Stimulated activated CD4-positive, alpha-beta T cell treated with anti-CD3 and anti-CD28 coated beads, TNF-alpha, amount 100 ng/mL, for 1 hour (primary cell): ENCODE data around the gene BCL7A.
"Not testable (repeated sequence)": the region's sequence is repeated elsewhere in the genome, so short reads cannot be mapped to it uniquely, and the experiment has no call there.

Experiments
- DNase-seq, 3 donors: peaks; one replicate each; pipeline ENCODE4 v3.0.0-alpha.2; 2020; ENCODE audit warnings: low read depth in 3 of 3, low spot score in 1 of 3

BCL7A gene

DNA sequence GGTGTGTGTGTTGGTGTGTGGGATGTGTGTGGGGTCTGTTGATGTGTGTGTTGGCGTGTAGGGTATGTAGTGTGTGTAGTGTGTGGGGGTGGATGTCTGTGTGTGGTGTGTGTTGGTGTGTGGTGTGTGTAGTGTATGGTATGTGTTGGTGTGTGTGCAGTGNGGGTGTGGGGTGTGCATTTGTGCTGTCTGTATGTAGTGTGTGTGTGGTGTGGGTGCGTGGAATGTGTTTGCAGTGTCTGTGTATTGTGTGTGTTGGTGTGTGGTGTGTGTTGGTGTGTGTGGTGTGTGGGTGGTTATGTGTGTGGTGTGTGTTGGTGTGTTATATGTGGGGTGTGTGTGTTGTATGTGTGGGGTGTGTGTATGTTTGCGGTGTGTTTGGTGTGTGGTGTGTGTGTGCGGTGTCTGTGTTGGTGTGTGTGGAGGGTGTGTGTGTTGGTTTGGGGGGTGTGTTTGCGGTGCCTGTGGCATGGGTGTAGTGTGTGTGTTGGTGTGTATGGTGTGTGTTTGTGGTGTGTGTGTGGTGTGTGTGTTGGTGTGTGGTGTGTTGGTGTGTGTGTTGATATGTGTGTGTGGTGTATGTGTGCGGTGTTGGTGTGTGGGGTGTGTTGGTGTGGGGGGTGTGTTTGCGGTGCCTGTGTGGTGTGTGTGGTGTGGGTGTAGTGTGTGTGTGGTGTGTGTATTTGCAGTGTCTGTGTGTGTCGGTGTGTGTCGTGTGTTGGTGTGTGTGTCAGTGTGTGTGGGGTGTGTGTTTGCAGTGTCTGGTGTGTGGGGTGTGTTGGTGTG lies 71.6 kb downstream of the BCL7A start:
- DNase-seq, result no peak

GRCh38 chr12:122094137-122094734 lies 72.6 kb downstream of the BCL7A start:
- no peak for DNase-seq

GRCh38 chr12:122094735-122095631 lies 73.3 kb downstream of the BCL7A start:
- DNase-seq, result no peak

GRCh38 chr12:122096014-122096413 lies 74.3 kb downstream of the BCL7A start:
- no peak for DNase-seq

- DNase-seq, result no peak
Measured at GRCh38 chr12:122096591-122097149, 75.0 kb downstream of the BCL7A start.

- DNase-seq, result no peak
Measured at GRCh38 chr12:122097584-122097926, 75.9 kb downstream of the BCL7A start.

DNA sequence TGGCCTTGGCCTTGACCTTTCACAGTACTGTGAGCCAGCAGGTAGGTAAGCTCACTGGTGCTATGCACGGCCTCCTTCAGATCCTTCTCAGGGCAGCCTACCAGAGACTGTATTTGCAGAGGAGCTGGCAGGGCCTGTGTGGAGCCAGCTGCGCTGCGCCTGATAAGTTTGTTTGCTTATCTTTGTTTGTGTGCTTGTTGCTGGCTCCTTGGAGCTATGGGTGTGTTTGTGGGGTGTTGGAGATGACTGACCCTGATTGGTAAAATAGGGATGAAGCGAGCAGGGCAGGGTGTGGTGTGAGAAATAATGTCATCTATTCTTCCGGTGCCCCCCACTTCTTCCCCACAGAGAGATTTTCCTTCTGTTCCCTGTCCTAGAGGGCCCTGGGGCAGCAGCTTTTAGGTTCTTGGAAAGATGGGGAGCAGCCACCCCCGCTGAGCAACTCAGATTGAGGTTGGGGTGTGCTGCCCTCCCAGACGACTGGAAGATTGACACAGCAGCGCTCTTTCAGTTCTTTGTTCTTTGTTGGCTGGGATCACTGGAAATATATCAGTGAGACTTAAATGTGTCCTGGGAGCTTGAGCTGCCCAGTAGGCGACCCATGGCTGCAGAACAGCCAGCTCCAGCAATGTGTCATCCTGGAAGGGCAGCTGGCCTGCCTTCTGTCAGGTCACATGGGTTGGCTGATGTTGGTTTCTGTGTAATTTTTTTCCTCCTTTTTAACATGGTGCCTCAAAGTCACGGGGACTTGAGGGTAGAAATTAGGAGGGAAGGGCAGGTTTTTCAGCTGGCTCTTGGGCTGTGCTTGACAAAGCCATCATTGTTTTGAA lies 76.5 kb downstream of the BCL7A start:
- DNase-seq, result no peak

- DNase-seq, result no peak
Measured at GRCh38 chr12:122099280-122099749, 77.6 kb downstream of the BCL7A start.

DNA sequence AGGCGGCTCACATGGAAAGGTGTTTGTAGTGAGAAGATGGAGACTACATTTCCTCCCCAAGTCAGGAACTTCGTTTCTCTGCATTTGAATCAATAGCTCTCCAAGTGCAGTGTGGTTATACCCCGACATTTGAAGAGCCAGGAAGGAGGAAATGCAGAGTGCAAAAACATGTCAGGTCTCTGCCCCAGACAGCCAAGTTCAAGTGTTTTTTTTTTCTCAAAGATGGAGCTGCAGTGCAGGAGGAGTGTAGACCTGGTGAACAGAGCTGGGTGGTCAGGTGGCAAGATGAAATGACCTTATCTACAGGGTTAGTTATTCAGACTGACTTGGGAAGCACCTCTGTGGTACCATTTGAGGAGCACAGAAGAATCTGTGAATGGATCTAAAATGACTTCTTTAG lies 78.2 kb downstream of the BCL7A start:
- no peak for DNase-seq

- no peak for DNase-seq
Measured at GRCh38 chr12:122100568-122100967, 78.9 kb downstream of the BCL7A start.

DNA sequence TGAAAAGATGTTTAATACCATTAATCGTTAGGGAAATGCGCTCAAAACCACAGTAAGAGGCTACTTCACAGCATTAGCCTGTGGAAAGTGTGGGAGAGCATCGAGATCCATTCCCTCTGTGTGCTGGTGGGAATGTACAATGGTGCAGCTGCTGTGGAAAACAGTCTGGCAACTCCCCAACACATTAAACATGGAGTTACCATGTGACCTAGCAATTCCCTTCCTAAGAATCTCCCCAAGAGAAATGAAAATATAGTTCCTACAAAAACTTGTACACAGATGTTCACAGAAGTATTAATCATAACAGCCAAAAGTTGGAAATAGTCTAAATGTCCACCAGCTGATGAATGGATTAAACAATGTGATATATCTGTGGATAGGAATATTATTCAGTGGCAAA lies 80.6 kb downstream of the BCL7A start:
- DNase-seq, result no peak

DNA sequence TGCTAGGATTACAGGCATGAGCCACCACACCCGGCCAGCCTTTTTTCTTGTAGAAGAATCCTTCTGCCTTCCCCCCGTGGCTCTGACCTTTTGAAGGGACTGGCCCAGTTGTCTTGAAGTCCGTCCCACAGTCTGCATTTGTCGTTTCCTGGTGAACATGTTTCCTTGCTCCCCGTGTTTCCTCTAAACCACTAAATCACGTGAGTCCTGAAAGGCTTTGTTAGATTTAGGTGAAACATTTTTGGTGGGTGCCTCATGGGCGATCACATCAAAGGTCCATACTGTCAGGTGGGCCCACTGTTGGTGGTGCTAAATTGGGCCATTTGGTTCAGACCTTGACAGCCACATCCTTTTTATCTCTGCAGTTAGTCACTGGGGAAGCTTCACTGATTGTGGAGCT lies 83.2 kb downstream of the BCL7A start:
- DNase-seq, result no peak

DNA sequence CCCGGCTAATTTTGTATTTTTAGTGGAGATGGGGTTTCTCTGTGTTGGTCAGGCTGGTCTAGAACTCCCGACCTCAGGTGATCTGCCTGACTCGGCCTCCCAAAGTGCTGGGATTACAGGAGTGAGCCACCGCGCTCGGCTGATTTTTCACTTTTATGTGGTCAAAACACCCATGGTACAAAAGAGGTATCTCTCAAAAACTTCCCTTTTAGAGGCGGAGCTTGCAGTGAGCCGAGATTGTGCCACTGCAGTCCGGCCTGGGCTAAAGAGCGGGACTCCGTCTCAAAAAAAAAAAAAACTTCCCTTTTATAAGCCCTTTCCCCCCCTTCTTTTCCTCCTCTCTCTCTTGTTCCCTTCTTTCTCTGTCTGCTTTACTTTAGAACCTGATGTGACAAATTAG lies 83.8 kb downstream of the BCL7A start:
- DNase-seq, result not testable (repeated sequence)

GRCh38 chr12:122106843-122107242 lies 85.2 kb downstream of the BCL7A start:
- no peak for DNase-seq

DNA sequence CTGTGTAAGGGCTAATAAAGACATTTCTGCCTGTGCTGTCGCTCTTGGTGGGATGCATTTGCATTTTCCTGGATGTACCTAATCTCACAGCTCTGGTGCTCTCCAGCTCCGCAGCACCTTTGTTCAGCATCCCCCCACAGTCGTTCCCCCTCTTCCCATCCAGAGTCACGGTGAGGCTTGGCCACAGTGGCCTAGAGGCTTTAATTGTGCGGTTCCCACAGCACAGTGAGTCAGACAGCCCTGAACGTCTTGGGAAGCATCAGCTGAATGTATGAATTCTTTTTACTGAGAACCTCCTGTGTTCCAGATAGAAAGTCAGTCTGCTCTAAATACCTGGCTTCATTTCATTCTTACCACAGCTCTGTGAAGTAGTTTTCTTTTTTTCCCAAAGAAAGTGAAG lies 85.6 kb downstream of the BCL7A start:
- DNase-seq, result no peak

GRCh38 chr12:122111089-122111641 lies 89.5 kb downstream of the BCL7A start:
- no peak for DNase-seq
